H54 (cell line): Measurements from ENCODE around the gene RUBCNL.
A peak's percentile ranks its signal among the peaks of the same experiment; 100 is the strongest.

ENCODE experiments used
- DNase-seq: peaks from one replicate; pipeline ENCODE4 v3.0.0; 2011; ENCODE audit warnings: low spot score, mixed read lengths; ENCODE audit not compliant: insufficient read length
- FAIRE-seq: peaks from 3 replicates; lab custom pipeline; 2011; peaks lifted over from hg19 to GRCh38; lab: Jason Lieb, UNC
- POLR2A ChIP-seq: IDR thresholded peaks from 2 replicates; pipeline ENCODE4 v1.6.1; 2011; ENCODE audit warnings: low read depth, mild to moderate bottlenecking, low read length

Gene RUBCNL

GRCh38 chr13:46361276-46361934 is 25.6 kb downstream of the RUBCNL start:
- FAIRE-seq (no peak), DNase-seq (no peak)

DNA sequence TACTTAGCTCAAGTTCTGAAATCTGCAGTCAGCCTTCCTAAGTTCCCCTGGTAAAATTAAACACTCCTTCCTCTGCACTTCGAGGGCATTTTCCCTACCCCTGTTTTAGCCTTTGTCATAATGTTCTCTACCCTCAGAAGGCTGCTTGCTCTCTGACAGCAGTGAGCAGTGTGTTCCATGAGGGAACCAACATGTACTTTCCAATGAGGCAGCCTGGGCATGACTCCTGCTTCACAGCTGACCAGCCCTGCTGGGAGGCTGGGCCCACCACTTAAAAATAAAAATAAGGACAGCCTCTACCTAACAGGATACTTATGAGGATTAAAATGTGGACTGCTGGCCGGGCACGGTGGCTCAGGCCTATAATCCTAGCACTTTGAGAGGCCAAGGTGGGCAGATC is 26.4 kb downstream of the RUBCNL start:
- FAIRE-seq: no peak
- no peak for DNase-seq
- TF ChIP-seq POLR2A: no peak

More at GRCh38 chr13:46361276-46361934, 25.6 kb downstream of the RUBCNL start:
- TF ChIP-seq POLR2A: no peak

DNA sequence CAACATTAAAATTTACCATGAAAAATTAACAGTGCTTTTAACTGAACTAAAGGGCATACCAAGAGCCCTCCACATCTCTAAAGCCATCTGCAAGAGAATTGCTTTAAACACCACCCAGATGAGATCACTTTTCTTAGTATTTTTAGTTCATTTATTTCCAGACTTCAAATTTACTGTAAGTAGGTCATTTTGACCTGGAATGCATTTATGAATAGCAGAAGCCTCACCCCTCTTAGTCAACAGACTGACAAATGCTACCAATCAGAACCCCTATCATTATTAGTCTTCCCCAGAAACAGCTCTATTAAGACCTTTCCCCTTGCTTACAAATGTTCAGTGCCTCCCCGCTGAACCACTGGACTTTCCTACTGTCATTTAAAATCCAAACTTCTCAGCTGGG is 27.3 kb downstream of the RUBCNL start:
- FAIRE-seq: no peak
- no peak for TF ChIP-seq POLR2A
- no peak for DNase-seq

GRCh38 chr13:46355901-46356590 is 31.0 kb downstream of the RUBCNL start:
- DNase-seq (no peak), FAIRE-seq (no peak)
- no peak for TF ChIP-seq POLR2A

DNA sequence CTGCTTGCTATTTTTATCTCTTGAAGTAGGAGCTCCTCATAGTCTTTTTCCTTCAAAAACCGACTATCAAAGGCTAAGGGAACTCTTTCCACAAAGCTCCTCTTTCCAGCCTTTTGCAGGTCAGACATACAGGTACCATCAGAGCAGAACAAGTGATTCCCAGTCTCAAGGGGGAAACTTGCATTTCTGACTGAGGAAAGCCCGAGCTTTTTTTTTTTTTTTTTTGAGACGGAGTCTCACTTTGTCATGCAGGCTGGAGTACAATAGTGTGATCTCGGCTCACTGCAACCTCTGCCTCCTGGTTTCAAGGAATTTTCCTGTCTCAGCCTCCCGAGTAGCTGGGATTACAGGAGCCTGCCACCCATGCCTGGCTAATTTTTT is 32.0 kb downstream of the RUBCNL start:
- no peak for TF ChIP-seq POLR2A
- DNase-seq: no peak
- FAIRE-seq: no peak

GRCh38 chr13:46354156-46355087 is 32.6 kb downstream of the RUBCNL start:
- DNase-seq (peak; percentile 38), FAIRE-seq (peak; percentile 84)
- TF ChIP-seq POLR2A: no peak

DNA sequence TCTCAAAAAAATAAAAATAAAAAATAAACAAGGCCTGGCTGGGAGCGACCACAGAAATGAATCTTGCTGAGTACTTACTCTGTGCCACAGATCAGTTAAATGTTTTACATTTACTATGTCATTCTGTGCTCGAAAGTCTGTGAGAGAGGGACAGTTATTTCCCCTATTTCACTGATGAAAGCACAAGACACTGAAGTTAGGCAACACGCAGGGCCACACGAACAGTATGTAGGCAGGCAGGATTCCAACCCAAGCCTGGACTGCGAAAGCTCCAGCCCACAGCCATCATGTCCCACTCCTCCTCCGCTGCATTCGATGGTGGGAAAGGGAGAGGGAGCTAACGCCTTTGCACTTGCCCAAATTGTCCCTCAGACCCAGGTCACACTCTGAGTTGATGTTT is 34.2 kb downstream of the RUBCNL start:
- no peak for FAIRE-seq
- no peak for TF ChIP-seq POLR2A
- no peak for DNase-seq

DNA sequence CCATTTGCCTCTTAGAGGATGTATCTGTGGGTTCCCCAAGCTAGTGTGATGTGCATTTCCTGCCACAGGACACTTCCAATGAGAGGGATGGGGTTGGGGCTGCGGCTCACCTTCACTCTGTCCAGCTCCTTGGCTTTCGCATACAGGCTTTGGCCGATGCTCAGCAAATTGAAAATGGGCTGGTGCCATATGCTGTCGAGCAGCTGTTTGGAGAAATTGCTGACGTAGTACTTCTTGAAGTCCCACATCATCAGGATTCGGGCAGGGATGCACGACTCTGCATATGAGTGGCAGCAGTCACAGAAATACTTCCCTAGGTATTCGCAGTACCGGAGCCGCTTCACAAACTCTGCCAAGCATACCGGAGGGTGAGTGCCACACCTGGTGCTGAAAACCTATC is 37.0 kb downstream of the RUBCNL start:
- TF ChIP-seq POLR2A: no peak
- no peak for FAIRE-seq
- no peak for DNase-seq

DNA sequence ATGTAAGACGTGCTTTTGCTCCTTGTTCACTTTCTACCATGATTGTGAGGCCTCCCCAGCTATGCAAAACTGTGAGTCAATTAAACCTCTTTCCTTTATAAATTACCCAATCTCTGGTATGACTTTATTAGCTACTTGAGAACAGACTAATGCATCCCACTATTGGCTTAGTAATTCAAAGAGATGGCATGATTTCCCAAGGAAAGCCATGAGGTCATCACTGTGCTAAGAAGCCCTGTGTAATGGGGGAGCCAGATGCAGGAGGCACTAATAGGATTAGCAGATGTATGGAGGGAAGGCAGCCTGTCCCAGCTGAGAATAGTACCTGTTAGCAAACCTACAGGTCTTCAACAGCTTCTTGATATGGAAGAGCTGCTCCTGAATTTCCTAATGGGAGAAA is 38.1 kb downstream of the RUBCNL start:
- no peak for FAIRE-seq
- no peak for TF ChIP-seq POLR2A
- DNase-seq: no peak

GRCh38 chr13:46347277-46347676 is 39.8 kb downstream of the RUBCNL start:
- FAIRE-seq: no peak
- no peak for DNase-seq
- no peak for TF ChIP-seq POLR2A

- FAIRE-seq: no peak
- no peak for TF ChIP-seq POLR2A
- DNase-seq: no peak
These were observed 41.2 kb downstream of the RUBCNL start for GRCh38 chr13:46345866-46346265.

DNA sequence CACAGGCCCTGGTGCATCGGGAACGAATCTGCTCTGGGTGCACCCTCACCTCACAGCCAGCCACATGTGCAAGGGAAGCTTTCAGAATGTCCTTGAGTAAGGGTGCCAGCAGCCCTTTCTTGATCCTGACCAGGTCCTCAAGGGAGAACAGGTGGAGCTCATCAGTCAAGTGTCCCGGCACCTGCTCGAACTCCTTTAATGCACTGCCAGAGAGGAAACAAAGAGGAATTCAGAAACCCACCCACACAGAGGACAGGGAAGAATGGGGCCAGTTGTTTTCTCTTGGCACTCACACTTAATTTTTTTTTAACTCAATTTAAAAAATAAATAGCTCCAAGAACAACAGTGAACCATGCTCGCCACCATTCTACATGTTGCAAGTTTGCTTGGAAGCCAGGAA is 41.7 kb downstream of the RUBCNL start:
- no peak for FAIRE-seq
- DNase-seq: no peak
- TF ChIP-seq POLR2A: no peak

DNA sequence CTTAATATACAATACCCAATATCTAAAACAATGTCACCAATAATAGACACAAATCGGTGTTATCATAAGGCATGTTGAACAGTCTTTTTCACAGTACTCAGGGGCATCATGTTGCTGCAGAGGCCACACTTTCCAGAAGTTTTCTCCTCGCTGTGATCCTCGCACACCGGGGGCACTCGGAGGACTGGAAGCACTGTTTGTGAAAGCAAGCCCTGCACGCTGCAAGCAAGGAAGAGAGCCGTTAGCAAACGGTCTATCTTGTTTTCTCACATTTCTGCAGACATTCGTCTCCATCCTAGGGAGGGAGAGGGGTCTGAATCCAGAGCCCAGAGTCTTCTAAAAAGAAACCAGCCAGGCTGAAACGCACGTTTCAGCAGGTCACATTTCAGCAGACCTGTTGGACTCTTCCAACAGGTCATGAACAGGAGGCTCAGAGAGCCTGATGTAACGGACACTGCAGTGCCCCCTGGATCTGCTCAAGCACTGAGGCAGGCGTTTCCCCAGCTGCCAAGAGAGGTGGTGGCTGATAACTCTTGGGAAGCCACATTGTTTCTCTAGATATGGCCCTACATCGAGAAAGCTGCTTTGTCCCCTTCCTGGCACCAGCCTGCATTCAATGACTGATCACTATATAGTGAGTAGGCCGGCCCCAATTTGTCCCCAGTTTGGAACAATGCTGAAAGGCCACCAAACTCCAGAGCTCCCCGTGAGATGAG is 43.6 kb downstream of the RUBCNL start:
- TF ChIP-seq POLR2A: no peak
- no peak for DNase-seq
- FAIRE-seq: no peak

- TF ChIP-seq POLR2A: no peak
- FAIRE-seq (no peak), DNase-seq (no peak)
These were observed 44.5 kb downstream of the RUBCNL start for GRCh38 chr13:46342538-46342937.
